WTC11 (cell line): Measurements from ENCODE around the gene ETF1. TPM values are rescaled to one million over a fixed set of nuclear protein-coding genes. Genes with fewer than 3 reads are reported as not detected.

Source experiments
- ATAC-seq: fragments of 200-7000 bp; cut with Tn5 transposase; 2 replicates; pipeline ENCODE4 v1.10.0; 2021; ENCODE audit warnings: mild to moderate bottlenecking, moderate library complexity
- CTCF ChIA-PET: fragments of 300-600 bp; sonication (Branson Sonifier 250); formaldehyde crosslinking; loops from one replicate; lab custom pipeline; 2021; ENCODE audit warnings: antibody characterized with exemption; lab: Charles Lee
- POLR2A ChIA-PET: fragments of 350-600 bp; sonication (Branson Sonifier 250); formaldehyde crosslinking; loops from one replicate; lab custom pipeline; 2021; ENCODE audit warnings: antibody characterized with exemption; lab: Charles Lee
- DNase-seq: peaks from one replicate; pipeline ENCODE4 v3.0.0; 2021; ENCODE audit warnings: low spot score
- H3K27ac Mint-ChIP-seq: 2 replicates; pipeline ENCODE4 v1.8.0; 2021; ENCODE audit warnings: mixed read lengths
- H3K27me3 Mint-ChIP-seq: 2 replicates; pipeline ENCODE4 v1.8.0; 2021; ENCODE audit warnings: low read depth, mild to moderate bottlenecking, moderate library complexity, mixed read lengths
- H3K36me3 Mint-ChIP-seq: 2 replicates; pipeline ENCODE4 v1.8.0; 2021; ENCODE audit warnings: mixed read lengths
- H3K4me1 Mint-ChIP-seq: 2 replicates; pipeline ENCODE4 v1.8.0; 2022; ENCODE audit warnings: mixed read lengths
- H3K4me3 Mint-ChIP-seq: 2 replicates; pipeline ENCODE4 v1.8.0; 2021; ENCODE audit warnings: mild to moderate bottlenecking, moderate library complexity, mixed read lengths
- H3K9me3 Mint-ChIP-seq: 2 replicates; pipeline ENCODE4 v1.8.0; 2021; ENCODE audit warnings: mixed read lengths
- AFF4 ChIP-seq: sonication (generic); formaldehyde crosslinking; IDR thresholded peaks from 2 replicates; pipeline ENCODE4 v1.8.1; 2023; ENCODE audit warnings: mild to moderate bottlenecking, missing genetic modification reagents, borderline replicate concordance
- CTCF ChIP-seq: fragments of 200-600 bp; IDR thresholded peaks from 2 replicates; pipeline ENCODE4 v1.8.0; 2022; ENCODE audit warnings: antibody characterized with exemption
- E2F5 ChIP-seq: sonication (generic); formaldehyde crosslinking; IDR thresholded peaks from 2 replicates; pipeline ENCODE4 v1.8.1; 2022; ENCODE audit warnings: mild to moderate bottlenecking, moderate library complexity, missing genetic modification reagents
- FOXJ3 ChIP-seq: sonication (generic); formaldehyde crosslinking; IDR thresholded peaks from 2 replicates; pipeline ENCODE4 v1.9.0; 2021; ENCODE audit warnings: missing genetic modification reagents, mild to moderate bottlenecking, borderline replicate concordance
- FOXP1 ChIP-seq: sonication (generic); formaldehyde crosslinking; IDR thresholded peaks from 2 replicates; pipeline ENCODE4 v1.8.0; 2022; ENCODE audit warnings: missing genetic modification reagents, mild to moderate bottlenecking, moderate library complexity, borderline replicate concordance
- KAT7 ChIP-seq: sonication (generic); formaldehyde crosslinking; IDR thresholded peaks from 2 replicates; pipeline ENCODE4 v1.8.1; 2023; ENCODE audit warnings: missing genetic modification reagents, mild to moderate bottlenecking, borderline replicate concordance
- MXD4 ChIP-seq: fragments of 250-450 bp; sonication (Bioruptor Pico); IDR thresholded peaks from 2 replicates; pipeline ENCODE4 v1.8.0; 2021; ENCODE audit warnings: mild to moderate bottlenecking, moderate library complexity, borderline replicate concordance
- PREB ChIP-seq: sonication (generic); formaldehyde crosslinking; IDR thresholded peaks from 2 replicates; pipeline ENCODE4 v1.8.1; 2022; ENCODE audit warnings: mild to moderate bottlenecking, missing genetic modification reagents, moderate library complexity, borderline replicate concordance
- SOX15 ChIP-seq: fragments of 250-450 bp; sonication (Bioruptor Pico); IDR thresholded peaks from 2 replicates; pipeline ENCODE4 v1.9.0; 2021; ENCODE audit warnings: mild to moderate bottlenecking
- STAT6 ChIP-seq: sonication (generic); formaldehyde crosslinking; conservative IDR thresholded peaks from 2 replicates; pipeline ENCODE4 v1.8.1; 2023; ENCODE audit warnings: mild to moderate bottlenecking, low read depth, missing genetic modification reagents, moderate library complexity
- ZMAT4 ChIP-seq: fragments of 250-450 bp; sonication (Bioruptor Pico); IDR thresholded peaks from 2 replicates; pipeline ENCODE4 v1.9.0; 2021; ENCODE audit warnings: mild to moderate bottlenecking
- total RNA-seq: library from RNA; stranded (reverse); gene quantifications from 3 replicates; pipeline ENCODE4 v1.2.3, GENCODE V29; 2021

The ETF1 gene
- total RNA-seq, 1 experiment from 2014 or later, result 137 TPM

- no peak for TF ChIP-seq E2F5 (CRISPR knock-in tag)
- no peak for TF ChIP-seq FOXJ3 (CRISPR knock-in tag)
- no peak for TF ChIP-seq STAT6 (CRISPR knock-in tag)
- TF ChIP-seq FOXP1 (CRISPR knock-in tag), result no peak
- TF ChIP-seq, all 79 proteins: peak for 0
These were observed 1.4 kb downstream of the ETF1 start (continued) for GRCh38 chr5:138541511-138542179.

- Mint-ChIP-seq H3K36me3 (peaks cover 27% of the 10 kb centered on the region), H3K4me3 (no peak overlapping the region), H3K27ac (no peak overlapping the region), H3K27me3 (no peaks in the 10 kb centered on the region), H3K9me3 (no peaks in the 10 kb centered on the region), H3K4me1 (peaks cover 33% of the 10 kb centered on the region)
- no peak for ATAC-seq
- CTCF ChIA-PET, result no interaction called here
- DNase-seq, result no peak
- TF ChIP-seq CTCF (no peak), PREB (CRISPR knock-in tag) (no peak), SOX15 (no peak), MXD4 (CRISPR knock-in tag) (no peak), AFF4 (no peak), KAT7 (CRISPR knock-in tag) (no peak), ZMAT4 (CRISPR knock-in tag) (no peak)
- POLR2A ChIA-PET, result no interaction called here
These were observed 3.2 kb downstream of the ETF1 start for GRCh38 chr5:138539791-138540190.
